Mesodermal cell (in vitro differentiated cells): Measurements from ENCODE around the gene PLEKHM2.

Experiments
- H3K27ac ChIP-seq: 2 replicates; pipeline ENCODE4 v1.7.0; 2013; ENCODE audit warnings: mild to moderate bottlenecking, low read depth, low read length, moderate library complexity; ENCODE audit not compliant: severe bottlenecking
- H3K36me3 ChIP-seq: 2 replicates; pipeline ENCODE4 v1.7.1; 2013; ENCODE audit warnings: mild to moderate bottlenecking, low read length, moderate library complexity; ENCODE audit not compliant: control insufficient read depth, insufficient read depth
- H3K4me1 ChIP-seq: one replicate; pipeline ENCODE4 v1.7.1; 2013; ENCODE audit warnings: mild to moderate bottlenecking, low read length; ENCODE audit not compliant: insufficient read depth, control insufficient read depth, poor library complexity, severe bottlenecking
- H3K4me3 ChIP-seq: 2 replicates; pipeline ENCODE4 v1.7.0; 2013; ENCODE audit warnings: low read length, control low read depth, mild to moderate bottlenecking; ENCODE audit not compliant: insufficient read depth, poor library complexity, severe bottlenecking; ENCODE audit errors: extremely low read depth
- H3K9me3 ChIP-seq: 2 replicates; pipeline ENCODE4 v1.7.1; 2013; ENCODE audit warnings: mild to moderate bottlenecking, low read length, moderate library complexity; ENCODE audit not compliant: control insufficient read depth
- WGBS, 2 experiments: methylation state at CpG; one replicate each; pipeline ENCODE4 v1.1.5; 2013; ENCODE audit warnings: missing lambda C conversion rate in 2 of 2; ENCODE audit not compliant: insufficient coverage in 2 of 2; 5-methylcytosine and 5-hydroxymethylcytosine counted together

The PLEKHM2 gene

GRCh38 chr1:15734901-15735300 lies 50.8 kb downstream of the PLEKHM2 start:
- Histone ChIP-seq H3K9me3 (no peaks in the 10 kb centered on the region), H3K27ac (no peak overlapping the region), H3K4me1 (no peaks in the 10 kb centered on the region), H3K4me3 (no peak overlapping the region), H3K36me3 (peaks cover 38% of the 10 kb centered on the region)
- WGBS, 2 experiments: 81 to 91% methylated on average over 16 to 17 of the region's 17 CpGs

DNA sequence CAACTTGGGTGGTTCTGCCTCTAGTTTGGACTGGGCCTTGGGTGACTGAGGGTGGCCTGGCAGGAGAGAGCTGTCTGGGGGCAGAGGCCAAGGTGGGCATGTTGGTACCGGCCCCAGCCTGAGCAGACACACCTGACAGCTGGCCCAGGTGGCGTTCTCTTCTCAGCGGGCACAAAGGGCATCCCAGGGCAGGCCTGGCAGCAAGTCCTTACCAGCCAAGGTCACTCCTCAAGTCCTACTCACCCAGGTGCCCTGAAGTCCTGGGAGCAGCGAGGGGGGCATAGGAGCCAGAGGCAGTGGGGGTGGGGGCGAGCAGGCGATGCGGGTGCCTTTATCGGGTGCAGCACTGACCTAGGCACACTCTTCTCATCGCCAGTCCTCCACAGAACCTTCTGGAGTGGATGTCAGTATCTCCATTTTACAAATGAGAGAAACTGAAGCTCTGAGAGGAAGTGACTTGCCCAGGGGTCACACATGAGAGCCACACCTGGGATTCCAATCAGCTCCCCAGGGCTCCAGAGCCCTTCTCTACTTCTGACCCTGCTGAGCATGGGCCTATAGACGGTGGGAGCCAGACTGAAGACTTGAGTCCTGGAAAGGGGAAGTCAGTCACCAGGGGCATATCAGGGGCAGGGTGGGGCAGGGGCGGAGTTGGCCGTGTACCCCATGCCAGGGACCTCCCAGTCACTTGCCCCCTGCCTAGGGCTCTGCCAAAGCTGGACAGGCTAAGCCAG lies 51.4 kb downstream of the PLEKHM2 start:
- Histone ChIP-seq H3K36me3 (peaks cover 35% of the 10 kb centered on the region), H3K4me1 (no peaks in the 10 kb centered on the region), H3K27ac (no peak overlapping the region), H3K4me3 (no peak overlapping the region), H3K9me3 (no peaks in the 10 kb centered on the region)
- 90% methylated on average over 7 to 10 of the region's 12 CpGs for whole genome bisulfite sequencing, 2 experiments

DNA sequence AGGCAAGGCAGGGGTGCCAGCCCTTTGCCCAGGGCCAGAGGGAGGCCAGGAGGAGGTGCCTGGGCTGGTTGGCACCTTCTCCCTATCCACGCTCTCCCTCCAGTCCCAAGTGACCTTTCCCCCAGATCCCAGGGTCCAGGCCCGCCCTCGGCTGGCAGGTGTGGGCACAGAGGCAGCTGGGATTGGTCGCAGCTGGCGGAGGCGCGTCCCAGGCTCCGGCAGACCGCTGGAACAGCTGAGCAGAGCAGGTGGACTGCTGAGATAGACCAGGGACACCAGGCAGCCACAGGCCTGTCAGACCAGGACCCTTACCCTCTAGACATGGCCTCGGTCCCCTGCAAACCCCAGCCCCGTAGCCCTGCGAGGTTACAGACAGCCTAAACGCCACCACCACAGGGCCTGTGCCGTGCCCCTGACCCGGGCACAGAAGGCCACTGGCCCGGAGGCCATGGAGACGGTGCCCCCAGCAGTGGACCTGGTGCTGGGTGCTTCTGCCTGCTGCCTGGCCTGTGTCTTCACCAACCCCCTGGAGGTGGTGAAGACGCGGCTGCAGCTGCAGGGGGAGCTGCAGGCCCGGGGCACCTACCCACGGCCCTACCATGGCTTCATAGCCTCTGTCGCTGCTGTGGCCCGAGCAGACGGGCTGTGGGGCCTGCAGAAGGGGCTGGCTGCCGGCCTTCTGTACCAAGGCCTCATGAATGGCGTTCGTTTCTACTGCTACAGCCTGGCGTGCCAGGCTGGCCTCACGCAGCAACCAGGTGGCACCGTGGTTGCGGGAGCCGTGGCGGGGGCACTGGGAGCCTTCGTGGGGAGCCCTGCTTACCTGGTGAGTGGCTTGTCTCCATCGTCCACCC lies 52.1 kb downstream of the PLEKHM2 start, which contains the start of gene SLC25A34:
SLC25A34 (plus strand) TSS at position 221 of the 854 bp plus-strand sequence; CDS start at position 449, 228 bp downstream.
- peaks cover 27% of the 10 kb centered on the region for H3K36me3 ChIP-seq
- 93 to 94% methylated on average over 33 to 34 of the region's 35 CpGs for WGBS, 2 experiments
- no peaks in the 10 kb centered on the region for H3K4me1 ChIP-seq
- H3K27ac ChIP-seq: no peak within 1 kb of the TSS
- no peak within 1 kb of the TSS for H3K4me3 ChIP-seq
- H3K9me3 ChIP-seq: no peaks in the 10 kb centered on the region

GRCh38 chr1:15736892-15737261 lies 52.8 kb downstream of the PLEKHM2 start:
- no peaks in the 10 kb centered on the region for H3K4me1 ChIP-seq
- H3K27ac ChIP-seq: no peak overlapping the region
- 68 to 80% methylated on average over 3 to 4 of the region's 6 CpGs for WGBS, 2 experiments
- no peaks in the 10 kb centered on the region for H3K9me3 ChIP-seq
- H3K36me3 ChIP-seq: peaks cover 21% of the 10 kb centered on the region
- H3K4me3 ChIP-seq: no peak overlapping the region

DNA sequence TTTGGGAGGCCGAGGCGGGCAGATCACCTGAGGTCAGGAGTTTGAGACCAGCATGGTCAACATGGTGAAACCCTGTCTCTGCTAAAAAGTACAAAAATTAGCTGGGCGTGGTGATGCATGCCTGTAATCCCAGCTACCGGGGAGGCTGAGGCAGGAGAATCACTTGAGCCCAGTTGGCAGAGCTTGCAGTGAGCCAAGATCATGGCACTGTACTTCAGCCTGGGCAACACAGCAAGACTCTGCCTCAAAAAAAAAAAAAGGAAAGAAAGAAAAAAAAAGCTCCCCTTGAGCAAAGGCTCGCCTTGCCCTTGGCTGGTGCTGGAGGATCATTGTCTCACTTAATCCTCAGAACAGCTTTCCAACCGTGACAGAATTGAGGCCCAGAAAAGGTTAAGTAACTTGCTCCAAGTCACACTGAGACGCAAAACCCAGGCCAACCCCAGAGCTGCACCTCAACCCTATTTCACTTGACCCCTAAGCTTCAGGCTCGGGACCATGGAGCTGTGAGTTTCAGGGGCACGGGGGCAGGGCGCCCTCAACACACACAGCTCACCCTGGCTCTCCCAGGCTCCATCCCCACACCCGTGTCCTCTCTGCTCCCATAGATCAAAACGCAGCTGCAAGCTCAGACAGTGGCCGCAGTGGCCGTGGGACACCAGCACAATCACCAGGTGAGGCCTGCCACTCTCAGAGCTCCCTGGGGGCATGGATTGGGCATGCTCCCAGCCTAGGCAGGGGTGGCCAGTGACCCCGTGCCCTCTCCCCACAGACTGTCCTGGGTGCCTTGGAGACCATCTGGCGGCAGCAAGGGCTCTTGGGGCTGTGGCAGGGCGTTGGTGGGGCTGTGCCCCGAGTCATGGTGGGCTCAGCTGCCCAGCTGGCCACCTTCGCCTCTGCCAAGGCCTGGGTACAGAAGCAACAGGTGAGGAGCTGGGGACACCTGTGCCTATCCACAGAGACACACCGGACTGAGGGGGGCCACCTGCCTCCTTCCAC lies 53.5 kb downstream of the PLEKHM2 start:
- Histone ChIP-seq H3K27ac (no peak overlapping the region), H3K9me3 (no peaks in the 10 kb centered on the region), H3K4me1 (no peaks in the 10 kb centered on the region), H3K36me3 (peaks cover 14% of the 10 kb centered on the region), H3K4me3 (no peak overlapping the region)
- 91 to 94% methylated on average over 16 to 20 of the region's 20 CpGs for WGBS, 2 experiments

DNA sequence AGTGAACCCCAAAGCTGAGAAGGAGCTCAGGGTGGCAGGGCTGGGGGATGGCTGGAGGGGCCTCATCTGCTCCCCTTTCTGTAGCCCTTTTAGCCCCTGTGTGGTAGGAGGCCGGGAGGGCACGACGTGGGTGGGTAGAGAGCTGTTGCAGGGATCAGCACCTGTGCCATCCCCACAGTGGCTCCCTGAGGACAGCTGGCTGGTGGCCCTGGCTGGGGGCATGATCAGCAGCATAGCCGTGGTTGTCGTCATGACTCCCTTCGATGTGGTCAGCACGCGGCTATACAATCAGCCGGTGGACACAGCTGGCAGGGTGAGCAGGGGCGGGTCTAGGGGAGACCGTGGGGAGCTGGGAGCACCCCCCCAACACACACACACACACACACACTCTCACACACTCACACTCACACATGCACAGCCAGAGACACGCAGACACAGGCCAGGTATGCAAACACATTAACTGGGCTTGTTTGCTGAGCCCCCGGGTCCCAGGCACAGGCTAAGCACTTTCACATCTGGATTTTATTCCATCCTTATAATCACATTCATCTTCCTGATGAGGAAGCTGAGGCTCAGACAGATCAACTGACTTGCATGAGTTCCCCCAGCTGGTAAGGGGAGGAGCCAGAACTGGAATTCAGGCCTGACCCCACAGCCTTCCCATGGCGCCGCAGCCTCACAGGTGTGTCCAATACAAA lies 54.4 kb downstream of the PLEKHM2 start:
- 92% methylated on average over 5 to 11 of the region's 15 CpGs for WGBS, 2 experiments
- peaks cover 6% of the 10 kb centered on the region for H3K36me3 ChIP-seq

DNA sequence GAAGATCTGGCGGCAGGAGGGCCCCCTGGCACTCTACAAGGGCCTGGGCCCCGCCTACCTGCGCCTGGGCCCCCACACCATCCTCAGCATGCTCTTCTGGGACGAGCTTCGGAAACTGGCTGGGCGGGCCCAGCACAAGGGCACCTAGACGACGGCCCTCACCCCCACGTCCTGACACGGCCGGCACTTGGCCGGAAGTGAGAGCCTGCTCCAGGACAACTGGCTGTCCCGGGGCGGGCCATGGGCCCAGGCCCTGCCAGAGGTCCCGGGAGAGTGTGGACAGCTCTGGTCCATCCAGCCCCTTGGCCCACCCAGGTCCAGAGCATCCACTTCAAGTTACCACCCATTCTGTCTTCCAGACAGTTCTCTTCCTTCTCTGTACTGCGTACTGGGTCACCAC lies 55.1 kb downstream of the PLEKHM2 start:
- 92 to 96% methylated on average over 13 to 16 of the region's 16 CpGs for WGBS, 2 experiments
- no peak overlapping the region for H3K4me3 ChIP-seq
- H3K27ac ChIP-seq: no peak overlapping the region
- H3K9me3 ChIP-seq: no peaks in the 10 kb centered on the region
- no peaks in the 10 kb centered on the region for H3K36me3 ChIP-seq
- H3K4me1 ChIP-seq: no peaks in the 10 kb centered on the region

More for the DNA sequence above, 54.4 kb downstream of the PLEKHM2 start:
- Histone ChIP-seq H3K4me1 (no peaks in the 10 kb centered on the region), H3K27ac (no peak overlapping the region), H3K4me3 (no peak overlapping the region), H3K9me3 (no peaks in the 10 kb centered on the region)

DNA sequence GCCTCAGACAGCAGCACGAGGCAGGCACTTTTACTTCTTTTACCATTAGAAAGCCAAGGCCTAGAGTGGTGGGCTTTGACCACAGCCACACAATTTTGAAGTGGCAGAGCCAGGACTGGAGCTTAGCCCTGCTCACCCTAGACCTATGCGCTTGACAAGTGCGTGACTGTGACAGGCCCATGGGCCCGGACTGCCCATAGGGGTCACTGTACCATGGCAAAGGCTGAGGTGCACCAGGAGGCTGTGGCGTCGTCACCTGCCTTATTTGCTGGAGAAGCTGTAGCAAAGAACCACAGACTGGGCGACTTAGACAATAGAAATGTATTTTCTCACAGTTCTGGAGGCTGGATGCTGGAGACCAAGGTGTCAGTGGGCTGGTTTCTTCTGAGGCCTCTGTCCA lies 55.6 kb downstream of the PLEKHM2 start:
- no peaks in the 10 kb centered on the region for H3K9me3 ChIP-seq
- no peaks in the 10 kb centered on the region for H3K4me1 ChIP-seq
- H3K4me3 ChIP-seq: no peak overlapping the region
- 85 to 94% methylated on average over 6 to 7 of the region's 7 CpGs for WGBS, 2 experiments
- no peaks in the 10 kb centered on the region for H3K36me3 ChIP-seq
- no peak overlapping the region for H3K27ac ChIP-seq

DNA sequence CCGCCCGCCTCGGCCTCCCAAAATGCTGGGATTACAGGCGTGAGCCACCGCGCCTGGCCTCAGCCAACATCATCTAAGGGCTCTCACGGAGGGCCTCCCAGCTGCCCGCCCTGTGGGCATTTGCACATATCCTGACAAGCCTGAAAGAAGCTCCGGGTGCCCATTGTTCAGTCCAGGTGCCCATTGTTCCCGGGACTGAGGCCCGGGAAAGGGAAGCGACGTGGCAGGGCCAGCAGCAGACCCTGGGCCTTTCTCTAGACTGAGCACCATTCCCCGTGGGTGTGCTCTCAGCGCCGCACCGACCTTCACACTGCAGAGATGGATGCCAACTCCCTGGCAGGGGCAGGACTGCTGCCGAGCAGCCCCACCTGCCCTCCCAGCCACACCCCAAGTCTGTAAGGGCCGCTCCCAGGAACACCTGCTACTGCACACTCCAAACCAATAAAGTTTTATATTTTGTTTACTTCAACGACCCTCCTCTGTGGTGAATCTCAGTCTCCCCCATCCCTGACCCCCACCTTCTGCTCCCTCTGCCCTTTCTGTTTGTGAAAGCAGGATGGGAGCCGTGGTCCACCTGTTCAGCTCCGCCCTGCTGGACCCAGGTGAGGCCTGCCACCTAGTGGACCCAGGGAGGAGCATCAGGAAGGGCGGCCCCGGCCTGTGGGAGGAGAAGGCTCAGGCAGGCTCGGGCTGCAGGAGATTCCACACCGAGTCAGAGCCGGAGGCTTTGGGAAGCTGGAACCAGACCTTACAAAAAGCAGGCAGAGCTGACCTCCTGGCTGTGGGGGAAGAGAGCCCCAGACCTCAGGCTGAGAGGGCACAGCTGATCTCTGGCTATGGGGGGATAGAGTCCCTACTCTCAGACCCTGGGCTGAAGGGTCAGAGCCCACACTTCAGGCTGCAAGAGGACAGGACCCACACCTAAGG lies 57.1 kb downstream of the PLEKHM2 start:
- no peak overlapping the region for H3K27ac ChIP-seq
- H3K4me3 ChIP-seq: no peak overlapping the region
- WGBS, 2 experiments: 64 to 69% methylated on average over 25 to 27 of the region's 27 CpGs
- no peaks in the 10 kb centered on the region for H3K36me3 ChIP-seq
- H3K4me1 ChIP-seq: no peaks in the 10 kb centered on the region
- H3K9me3 ChIP-seq: no peaks in the 10 kb centered on the region
